Thyroid gland (tissue), 4 donors: ENCODE results near the gene MXD4.
"Not testable (repeated sequence)": the region's sequence is repeated elsewhere in the genome, so short reads cannot be mapped to it uniquely, and the experiment has no call there.

Source experiments
- CTCF ChIP-seq, 6 experiments: fragments of 200-600 bp in 3 of 6; fragments of 450-650 bp in 3 of 6; sonication (generic) in 3 of 6; IDR thresholded peaks; one replicate each; pipeline ENCODE4 v1.5.1; 2016 to 2019; ENCODE audit warnings: antibody characterized with exemption in 6 of 6, mild to moderate bottlenecking in 2 of 6, inconsistent platforms in 1 of 6, moderate library complexity in 1 of 6
- POLR2A ChIP-seq, 2 donors: fragments of 450-650 bp; IDR thresholded peaks; one replicate each; pipeline ENCODE4 v1.6.1; 2017; ENCODE audit warnings: antibody characterized with exemption in 2 of 2, mild to moderate bottlenecking in 2 of 2, moderate library complexity in 1 of 2

GRCh38 chr4:2275044-2275397 is 13.1 kb upstream of the MXD4 start:
- not testable (repeated sequence) for TF ChIP-seq CTCF, POLR2A (IDR thresholded peaks at IDR 0.05)
